ENCODE measurements around the gene IFRD2.
"Not testable (repeated sequence)": the region's sequence is repeated elsewhere in the genome, so short reads cannot be mapped to it uniquely, and the experiment has no call there.

The IFRD2 gene

DNA sequence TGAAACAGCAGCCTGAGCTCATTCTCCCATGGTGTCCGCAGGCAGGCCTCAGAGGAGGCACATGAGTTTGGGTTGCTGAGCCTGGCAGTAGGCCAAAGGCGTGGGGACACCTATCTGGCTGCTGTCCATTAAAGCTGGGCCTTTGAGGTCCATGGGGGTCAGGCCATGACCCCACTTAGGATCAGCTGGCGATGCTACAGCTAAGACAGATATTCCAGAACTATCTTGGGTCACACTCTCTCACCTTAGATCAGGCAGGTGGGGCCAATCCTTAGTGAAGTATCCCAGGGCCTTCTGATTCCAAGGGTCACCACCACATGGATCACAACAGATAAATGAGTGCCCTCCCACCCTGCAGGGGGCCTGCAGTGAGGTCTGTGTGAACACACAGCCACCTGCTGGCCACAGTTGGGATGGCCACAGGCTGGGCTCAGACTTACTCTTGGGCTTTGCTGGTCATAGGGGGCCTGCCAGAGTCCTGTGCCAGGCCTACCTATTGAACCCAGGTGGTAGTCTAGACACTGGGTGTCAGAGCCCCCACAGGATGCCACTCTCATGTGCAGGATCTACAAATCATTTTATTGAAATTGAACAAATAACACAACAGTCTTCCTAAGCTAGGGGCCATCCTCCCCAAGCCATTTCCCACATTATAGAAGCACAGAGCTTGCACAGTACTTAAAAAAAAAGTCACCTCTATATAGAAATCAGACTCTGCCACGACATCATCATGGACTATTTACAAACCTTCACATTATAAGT lies 32.3 kb upstream of the IFRD2 start:
- peak in 1 of 2 experiments; percentile 49 for DNase-seq (ENCODE audit: low read depth in 2 of 2)

DNA sequence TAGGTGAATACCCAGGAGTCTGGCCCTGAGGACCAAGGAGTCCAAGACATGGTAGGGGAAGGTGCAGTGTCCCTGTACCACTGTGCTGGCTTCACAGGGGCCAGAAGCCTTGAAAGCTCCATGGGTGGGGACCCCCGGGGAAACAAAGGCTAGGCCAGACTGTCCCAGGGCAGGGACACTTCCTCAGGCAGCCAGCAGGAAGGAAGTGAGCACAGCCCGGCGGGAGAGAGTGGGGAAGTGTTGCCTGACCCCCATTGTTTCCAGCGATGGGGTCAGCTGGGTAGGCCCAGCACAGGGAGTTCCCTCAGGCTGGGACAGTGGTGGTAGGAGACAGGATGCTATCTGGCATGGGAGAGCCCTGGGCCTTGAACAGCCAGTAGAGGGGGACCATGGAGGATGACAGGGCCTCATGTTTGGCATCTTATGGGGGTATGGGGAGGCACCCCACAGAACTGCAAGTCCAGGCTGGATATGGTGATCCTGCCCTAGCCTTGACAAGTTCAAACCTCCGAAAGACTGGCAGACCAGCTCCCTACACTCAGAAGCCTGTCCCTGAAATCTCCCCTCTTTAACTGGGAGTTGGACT lies 31.5 kb upstream of the IFRD2 start:
- DNase-seq (ENCODE audit: low read depth in 2 of 2), result no peak

- DNase-seq (ENCODE audit: low read depth in 2 of 2), result no peak
These were observed 30.9 kb upstream of the IFRD2 start for GRCh38 chr3:50323092-50323600.

DNA sequence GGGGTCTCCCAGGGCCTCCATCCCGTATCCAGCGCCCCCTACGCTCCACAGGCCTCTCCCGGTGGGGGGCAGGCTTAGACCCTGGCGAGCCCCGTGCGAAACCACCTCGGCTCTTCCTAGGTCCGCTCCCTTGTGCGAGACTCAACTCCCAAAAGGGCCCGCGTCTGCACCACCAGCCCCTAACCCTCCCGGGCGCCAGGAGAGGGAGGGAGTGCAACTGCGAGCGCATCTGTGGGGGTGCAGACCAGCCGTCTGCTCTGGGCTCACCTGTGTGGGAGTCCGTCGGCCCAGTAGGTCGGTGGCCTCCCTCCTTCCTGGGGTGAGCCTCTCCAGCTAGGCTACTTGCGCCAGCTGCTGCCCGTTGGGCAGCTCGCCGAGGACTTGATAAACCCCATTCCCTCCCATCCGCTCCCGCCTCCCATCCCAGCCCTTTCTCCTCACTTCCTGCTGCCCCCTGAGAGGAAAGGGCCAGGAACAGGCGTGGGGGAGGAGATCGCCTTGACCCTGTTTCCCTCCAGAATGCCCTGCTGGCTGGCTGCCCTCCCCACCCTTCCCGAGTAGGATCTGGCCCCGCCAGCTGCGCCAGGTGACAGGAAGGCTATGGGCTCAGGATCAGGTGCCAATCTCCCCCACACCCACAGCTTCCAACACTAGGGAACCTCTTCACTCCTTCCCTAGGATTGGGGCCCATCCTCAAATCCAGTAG lies 30.3 kb upstream of the IFRD2 start, which contains the start of gene HYAL2:
Gene HYAL2, minus strand, starts transcription at position 360 of the 706 bp plus-strand sequence. CDS start 2,256 bp downstream, outside the sequence.
- DNase-seq (ENCODE audit: low read depth in 2 of 2), result no peak

DNA sequence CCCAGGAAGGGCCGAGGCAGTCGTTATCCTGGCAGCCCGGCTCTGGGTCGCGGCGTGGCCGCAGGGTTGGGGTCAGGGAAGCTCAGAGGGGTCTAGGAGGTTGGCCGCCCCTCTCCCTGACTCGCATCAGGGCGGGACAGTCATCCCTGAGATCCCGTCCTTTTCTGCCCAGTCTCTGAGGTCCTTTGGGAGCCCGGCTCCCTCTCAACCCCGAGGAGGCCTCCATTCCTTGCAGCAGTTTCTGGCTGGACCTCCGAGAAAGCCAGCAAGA lies 29.8 kb upstream of the IFRD2 start:
- DNase-seq (ENCODE audit: low read depth in 2 of 2), result no peak

DNA sequence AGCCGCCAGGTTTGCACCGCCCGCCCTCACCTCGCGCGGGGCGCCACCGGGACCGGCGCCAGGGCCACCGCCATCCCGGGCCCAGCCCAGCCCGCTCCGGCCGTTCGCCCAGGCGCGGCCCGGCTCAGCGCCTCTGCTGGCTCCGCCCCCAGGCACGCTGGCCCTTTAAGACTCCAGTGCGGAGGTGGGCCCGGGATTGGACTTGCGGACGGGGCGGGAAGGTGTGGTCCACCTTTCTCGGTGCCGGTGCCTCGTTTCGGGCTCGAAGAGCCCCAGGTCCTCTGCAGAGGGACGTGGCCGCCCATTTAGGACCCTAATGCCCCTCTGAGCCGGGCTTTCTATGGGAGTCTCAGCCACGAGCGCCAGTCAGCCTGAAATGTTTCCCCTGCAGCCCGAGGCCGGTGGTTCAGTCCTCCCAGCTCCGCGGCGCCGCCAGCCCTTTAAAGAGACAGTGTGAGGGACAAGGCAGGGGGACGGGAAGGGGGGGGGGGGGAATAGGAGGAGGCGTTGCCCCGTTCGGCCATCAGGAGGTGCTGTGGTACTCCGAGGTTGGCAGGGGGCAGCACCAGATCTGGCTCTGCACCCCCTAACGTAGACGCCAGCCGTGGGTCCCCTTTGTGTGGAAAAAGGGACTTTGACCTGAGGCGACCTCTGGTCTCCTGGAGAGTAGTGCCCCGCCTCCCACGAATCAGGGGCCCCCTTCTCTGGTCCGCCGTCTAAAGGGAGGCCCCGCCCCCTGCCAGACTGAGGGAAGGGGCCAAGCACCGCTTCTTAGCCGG lies 29.3 kb upstream of the IFRD2 start:
- peak; percentile 65 to 82 for DNase-seq (ENCODE audit: low read depth in 2 of 2)

- peak in 1 of 2 experiments; percentile 41 for DNase-seq (ENCODE audit: low read depth in 2 of 2)
These were observed 28.7 kb upstream of the IFRD2 start for GRCh38 chr3:50320853-50321335.

- DNase-seq (ENCODE audit: low read depth in 2 of 2), result no peak
These were observed 27.8 kb upstream of the IFRD2 start for GRCh38 chr3:50319894-50320625.

GRCh38 chr3:50319181-50319893 lies 27.1 kb upstream of the IFRD2 start:
- DNase-seq (ENCODE audit: low read depth in 2 of 2), result no peak

DNA sequence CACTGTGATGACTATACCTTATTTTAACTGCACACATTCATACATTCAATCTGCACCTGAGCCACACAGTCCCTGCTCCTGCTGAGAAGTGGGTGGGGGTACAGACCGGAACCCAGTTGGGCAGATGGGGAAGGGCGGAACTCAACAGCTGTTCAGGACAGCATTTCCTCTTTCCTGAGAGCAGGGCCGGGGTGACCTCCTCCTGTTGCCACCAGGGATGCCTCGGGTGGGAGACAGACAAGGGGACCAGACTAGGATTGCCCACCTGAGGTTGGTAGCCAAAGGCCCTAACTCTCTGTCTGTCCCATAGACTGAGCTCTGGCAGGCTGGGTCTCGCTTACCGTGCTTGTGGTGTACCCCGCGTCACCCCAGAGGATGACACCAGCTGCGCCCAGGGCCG lies 26.4 kb upstream of the IFRD2 start:
- DNase-seq (ENCODE audit: low read depth in 2 of 2), result no peak

GRCh38 chr3:50318163-50318562 lies 25.9 kb upstream of the IFRD2 start:
- no peak for DNase-seq (ENCODE audit: low read depth in 2 of 2)

DNA sequence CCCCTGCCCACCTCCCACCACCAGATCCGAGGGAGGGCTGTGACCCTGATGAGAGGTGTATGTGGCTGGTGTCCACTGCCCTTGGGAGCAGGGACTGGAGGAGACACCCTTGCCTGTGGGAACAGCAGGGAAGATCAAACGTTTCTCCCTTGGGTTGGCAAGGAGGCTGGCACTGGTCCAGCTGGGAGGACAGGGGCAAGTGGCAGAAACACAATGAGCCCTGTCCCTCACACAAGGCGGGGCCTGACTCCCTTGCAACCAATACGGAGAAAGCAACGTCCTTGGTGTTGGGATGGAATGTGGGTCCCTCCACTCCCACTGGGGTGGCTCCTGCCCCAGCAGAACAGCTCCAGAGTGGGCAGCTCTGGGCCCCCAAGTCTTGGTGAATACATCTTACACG lies 25.1 kb upstream of the IFRD2 start:
- DNase-seq (ENCODE audit: low read depth in 2 of 2), result no peak

DNA sequence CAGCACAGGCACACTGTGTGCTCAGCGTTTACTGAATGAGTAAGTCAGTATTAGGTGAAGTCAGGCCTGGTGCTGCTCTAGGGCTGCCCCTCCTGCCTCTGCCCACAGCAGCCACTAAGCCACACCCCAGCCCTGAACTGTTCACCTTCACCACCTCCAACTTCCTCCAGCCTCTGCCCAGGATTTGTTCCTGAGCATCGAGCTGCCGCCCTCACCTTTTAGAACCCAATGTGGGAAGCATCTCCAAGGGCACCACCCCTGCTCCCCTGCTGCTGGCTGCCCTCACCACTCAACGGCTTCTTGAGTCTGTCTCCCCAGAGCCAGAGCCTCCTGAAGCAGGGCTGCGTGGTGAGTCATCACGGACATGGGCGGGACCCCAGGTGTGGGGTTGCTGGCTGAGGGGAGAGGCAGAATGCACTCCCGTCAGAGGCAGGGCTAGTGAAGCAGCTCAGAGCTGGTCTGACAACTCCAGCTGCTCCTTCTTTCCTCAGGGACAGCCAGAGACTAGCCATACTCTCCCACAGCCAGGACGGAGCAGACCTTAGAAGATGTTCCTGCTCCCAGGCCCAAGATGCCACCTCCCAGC lies 24.5 kb upstream of the IFRD2 start:
- no peak for DNase-seq (ENCODE audit: low read depth in 2 of 2)

- DNase-seq (ENCODE audit: low read depth in 2 of 2), result no peak
These were observed 22.6 kb upstream of the IFRD2 start for GRCh38 chr3:50314816-50315215.

DNA sequence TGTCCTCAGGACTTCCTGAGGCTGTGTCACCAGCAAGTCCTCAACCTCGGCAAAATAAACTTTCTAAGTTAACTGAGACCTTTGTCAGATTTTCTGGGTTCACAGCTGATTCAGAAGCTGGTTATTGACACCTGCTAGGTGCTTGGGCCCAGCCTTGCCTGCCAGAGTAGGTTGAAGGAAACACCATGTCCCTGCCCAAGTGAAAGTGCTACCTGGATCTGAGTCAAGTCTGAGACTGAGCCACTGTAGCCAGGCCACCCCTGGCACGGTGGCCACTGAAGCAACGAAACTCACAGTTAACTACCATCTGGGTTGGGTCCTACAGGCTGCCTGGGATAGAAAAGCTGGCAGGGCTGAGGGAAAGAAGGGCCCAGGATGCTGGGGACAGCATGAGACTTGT lies 22.1 kb upstream of the IFRD2 start:
- no peak for DNase-seq (ENCODE audit: low read depth in 2 of 2)

DNA sequence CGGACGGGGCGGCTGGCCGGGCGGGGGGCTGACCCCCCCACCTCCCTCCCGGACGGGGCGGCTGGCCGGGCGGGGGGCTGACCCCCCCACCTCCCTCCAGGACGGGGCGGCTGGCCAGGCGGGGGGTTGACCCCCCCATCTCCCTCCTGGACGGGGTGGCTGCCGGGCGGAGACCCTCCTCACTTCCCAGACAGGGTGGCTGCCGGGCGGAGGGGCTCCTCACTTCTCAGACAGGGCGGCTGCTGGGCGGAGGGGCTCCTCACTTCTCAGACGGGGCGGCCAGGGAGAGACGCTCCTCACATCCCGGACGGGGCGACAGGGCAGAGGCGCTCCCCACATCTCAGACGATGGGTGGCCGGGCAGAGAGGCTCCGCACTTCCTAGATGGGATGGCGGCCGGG lies 19.8 kb upstream of the IFRD2 start:
- DNase-seq (ENCODE audit: low read depth in 2 of 2), result not testable (repeated sequence)

- DNase-seq (ENCODE audit: low read depth in 2 of 2), result no peak
These were observed 12.4 kb upstream of the IFRD2 start for GRCh38 chr3:50304601-50305000.

DNA sequence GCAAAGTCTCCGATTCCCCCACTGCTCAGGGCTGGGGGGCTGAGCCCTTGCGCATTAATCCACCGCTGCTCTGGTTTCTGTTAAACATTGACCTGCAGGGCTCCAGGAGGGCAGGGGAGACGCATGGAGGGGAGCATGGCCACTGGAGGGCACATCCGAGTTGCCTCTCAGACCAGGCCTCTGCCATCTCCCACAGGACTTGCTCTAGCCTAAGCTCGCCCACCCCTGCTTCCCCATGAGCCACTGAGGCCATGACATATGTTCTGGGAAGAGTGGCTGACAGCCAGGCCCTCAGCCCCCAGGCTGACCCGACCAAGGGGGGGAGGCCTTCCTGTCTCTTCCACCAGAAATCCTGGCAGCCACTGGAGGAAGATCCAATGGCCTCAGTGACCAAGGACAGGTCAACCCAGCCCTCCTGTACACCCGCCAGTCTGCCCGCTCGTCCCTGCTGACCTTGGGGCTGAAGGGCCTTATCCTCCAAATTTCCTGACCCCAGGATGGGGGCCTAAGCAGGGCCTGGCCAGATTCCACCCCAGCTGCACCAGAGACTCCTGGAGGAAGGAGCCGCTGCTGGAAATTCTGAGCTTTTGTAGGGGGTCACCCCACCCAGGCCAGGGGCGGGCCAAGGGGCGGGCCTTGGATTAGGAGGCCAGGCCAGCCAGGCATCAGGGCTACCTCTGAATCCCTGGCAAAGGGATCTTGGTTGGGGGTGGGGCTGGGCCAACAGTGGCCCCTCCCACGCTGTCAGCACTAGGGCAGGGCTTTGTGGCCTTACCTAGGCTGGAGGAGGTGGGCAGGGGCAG lies 11.0 kb upstream of the IFRD2 start, which contains the start of gene HYAL1:
Gene HYAL1, minus strand, starts transcription at position 562 of the 803 bp plus-strand sequence. CDS start 618 bp downstream, outside the sequence.
- DNase-seq (ENCODE audit: low read depth in 2 of 2), result no peak

Measured in stimulated activated CD4-positive, alpha-beta T cell treated with anti-CD3 and anti-CD28 coated beads, Interleukin-12 subunit alpha, Interleukin-12 subunit beta, amount 100 ng/mL, for 24 hours (primary cell).